NCI-H82 treated with DMSO at 0.1 percent for 48 hours (cell line): ENCODE measurements around the gene MINK1.
"Not testable (repeated sequence)": the region's sequence is repeated elsewhere in the genome, so short reads cannot be mapped to it uniquely, and the experiment has no call there.

Source experiments
- DNase-seq: peaks from one replicate; lab custom pipeline; 2025; ENCODE audit not compliant: unreplicated experiment; lab: John Stamatoyannopoulos, UW

Gene MINK1

DNA sequence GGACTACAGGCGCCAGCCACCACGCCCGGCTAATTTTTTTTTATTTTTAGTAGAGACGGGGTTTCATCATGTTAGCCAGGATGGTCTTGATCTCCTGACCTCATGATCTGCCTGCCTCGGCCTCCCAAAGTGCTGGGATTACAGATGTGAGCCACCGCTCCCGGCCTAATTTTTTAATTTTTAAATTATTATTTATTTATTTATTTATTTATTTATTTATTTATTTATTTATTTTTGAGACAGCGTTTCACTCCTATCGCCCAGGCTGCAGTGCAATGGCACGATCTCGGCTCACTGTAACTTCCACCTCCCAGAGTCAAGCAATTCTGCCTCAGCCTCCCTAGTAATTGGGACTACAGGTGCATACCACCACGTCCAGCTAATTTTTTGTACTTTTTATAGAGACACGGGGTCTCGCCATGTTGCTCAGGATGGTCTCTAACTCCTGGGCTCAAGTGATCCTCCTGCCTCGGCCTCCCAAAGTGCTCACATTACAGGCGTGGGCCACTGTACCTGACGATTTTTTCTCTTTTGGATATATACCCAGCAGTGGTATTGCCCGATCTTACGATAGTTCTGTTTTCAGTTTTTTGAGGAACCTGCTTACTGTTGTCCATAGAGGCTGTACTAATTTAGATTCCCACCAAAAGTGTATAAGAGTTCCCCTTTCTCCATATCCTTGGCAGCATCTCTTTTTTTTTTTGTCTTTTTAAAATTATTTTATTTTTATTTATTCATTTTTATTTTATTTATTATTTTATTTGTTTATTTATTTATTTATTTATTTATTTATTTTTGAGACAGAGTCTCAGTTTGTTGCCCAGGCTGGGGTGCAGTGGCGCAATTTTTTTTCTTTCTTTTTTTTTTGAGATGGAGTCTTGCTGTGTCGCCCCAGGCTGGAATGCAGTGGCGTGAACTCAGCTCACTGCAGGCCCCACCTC, 36.2 kb downstream of the MINK1 start:
- not testable (repeated sequence) for DNase-seq

DNA sequence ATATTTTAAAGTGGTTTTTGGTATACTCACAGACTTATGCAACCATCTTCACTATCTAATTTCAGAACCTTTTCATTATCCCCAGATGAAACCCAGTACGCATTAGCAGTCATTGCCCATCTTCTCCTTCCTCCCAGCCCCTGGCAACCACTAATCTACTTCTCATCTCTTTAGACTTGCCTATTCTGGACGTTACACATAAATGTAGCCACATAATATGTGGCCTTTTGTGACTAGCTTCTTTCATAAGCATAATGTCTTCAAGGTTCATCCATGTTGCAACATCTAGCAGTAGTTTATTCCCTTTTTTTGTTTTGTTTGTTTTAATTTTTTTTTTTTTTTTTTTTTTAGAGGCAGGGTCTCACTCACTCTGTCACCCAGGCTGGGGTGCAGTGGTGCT, 37.7 kb downstream of the MINK1 start:
- no peak for DNase-seq

DNA sequence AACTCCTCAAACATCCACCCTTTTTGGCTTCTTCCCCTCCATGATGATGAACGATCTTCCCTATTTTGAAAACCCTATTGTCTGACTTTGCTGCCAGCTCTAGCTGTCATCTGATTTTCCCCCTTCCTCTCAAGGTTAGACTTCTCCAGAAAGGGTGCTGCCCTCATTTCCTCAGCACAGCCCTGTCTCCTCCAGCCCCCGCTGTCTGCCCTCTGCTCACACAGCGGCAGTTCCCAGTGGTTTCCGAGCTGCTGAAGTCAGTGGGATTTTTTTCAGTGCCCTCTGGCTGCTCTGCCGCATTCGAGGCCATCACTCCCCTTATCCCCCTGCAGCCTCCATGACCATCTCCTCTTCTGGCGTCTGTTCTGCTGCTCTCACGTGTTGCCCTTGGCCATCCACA, 39.6 kb downstream of the MINK1 start:
- no peak for DNase-seq

DNA sequence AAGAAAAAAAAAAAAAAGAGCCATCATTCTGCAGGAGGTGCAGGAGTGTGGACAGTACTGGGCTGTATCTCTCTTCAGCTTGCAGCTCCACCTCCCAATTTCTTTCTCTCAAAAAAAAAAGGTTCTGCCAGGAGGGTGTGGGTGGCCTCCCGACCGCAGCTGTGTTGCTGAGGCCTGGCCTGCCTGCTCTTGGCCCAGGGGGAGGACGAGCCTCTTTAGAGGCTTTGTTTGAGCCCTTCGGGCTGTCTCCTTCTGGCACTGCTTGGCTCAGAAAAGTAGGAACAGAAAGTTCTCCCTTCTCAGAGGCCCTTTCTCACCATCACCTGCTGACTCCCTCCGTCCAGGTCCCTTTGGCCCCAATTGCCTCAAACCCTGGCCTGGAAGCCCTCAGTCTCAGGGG, 43.9 kb downstream of the MINK1 start:
- no peak for DNase-seq

DNA sequence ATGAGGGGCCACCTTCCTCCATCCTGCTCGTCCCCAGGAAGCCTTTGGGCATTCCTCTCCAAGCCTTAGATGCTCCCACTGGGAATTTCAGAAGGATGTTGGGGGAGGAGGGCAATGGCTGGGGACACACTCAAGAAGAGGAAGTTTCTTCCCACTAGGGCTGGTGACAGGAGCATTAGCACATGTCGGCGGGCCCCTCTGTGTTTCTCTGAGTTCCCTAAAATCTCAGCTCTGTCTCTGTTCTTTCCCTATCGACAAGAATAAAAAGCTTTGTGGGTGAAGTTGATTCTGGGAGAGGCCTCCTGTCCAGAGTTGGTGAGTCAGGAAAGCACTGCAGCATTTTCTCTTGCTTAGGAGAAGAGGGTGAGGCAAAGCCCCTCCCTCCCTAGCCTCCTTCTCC, 46.5 kb downstream of the MINK1 start:
- DNase-seq: no peak

DNA sequence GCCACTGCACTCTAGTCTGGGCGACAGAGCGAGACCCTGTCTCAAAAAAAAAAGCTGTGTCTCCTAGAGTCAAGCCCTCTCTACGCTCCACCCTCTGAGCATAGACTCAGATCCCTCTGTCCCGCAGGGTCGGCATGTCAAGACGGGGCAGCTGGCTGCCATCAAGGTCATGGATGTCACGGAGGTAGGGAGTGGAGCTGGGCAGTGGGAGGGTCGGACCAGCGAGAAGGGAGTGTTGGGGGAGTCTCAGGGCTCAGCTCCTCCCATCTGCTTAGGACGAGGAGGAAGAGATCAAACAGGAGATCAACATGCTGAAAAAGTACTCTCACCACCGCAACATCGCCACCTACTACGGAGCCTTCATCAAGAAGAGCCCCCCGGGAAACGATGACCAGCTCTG, 47.7 kb downstream of the MINK1 start:
- no peak for DNase-seq

DNA sequence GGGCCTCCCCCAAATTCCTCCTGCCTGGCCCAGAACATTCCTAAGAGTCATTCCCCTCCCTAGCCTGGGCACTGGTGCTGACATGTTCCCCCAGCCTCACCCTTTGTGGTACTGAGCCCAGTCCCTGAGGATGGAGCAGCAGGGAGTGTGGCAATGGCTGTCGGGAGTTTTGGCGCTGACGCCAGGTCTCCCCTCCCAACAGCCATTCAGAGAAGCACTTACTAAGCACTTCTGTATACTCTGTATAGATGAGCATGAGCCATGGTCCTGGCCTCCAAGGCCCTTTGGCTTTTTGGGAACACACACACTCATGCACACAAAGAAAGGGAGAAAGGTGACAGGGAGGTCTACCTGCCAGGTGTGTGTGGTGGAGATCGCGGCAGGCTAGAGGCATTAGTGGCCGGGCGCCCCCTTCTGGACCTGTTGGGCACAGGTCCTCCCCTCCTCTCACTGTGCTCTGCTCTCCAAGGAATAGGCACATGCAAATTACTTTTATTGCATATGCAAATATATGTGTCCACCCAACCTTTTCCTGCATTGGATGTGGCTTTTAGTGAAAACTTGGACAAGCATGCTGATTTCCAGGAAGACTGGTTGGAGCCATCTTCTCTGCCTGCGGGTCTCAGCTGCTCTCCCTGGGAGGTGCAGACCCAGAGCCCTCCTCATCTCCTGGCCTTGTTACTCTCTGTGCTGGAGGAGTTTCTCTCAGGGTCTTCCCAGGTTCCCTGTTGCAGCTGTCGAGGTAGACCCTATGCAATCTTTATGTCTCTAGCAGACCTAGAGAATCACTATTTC, 48.8 kb downstream of the MINK1 start:
- no peak for DNase-seq

DNA sequence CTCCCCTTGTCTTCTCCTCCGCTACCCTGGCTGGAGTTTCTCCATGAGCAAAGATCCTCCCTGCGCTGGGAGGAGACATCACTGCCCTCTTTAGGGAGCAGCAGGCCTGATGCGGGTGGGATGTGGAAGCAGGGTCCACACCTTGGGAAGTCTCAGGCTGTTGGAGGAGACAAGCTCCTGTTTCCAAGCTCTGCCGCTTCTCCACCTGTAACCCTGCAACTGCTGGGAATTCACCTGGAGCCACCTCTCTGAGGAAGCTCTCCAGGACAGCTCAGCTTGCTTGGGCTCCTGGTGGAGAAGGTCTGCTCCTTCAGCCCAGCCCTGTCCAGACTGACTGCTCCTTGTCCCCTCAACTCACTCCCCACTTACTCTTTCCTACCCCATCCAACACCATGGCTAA, 51.3 kb downstream of the MINK1 start:
- no peak for DNase-seq

DNA sequence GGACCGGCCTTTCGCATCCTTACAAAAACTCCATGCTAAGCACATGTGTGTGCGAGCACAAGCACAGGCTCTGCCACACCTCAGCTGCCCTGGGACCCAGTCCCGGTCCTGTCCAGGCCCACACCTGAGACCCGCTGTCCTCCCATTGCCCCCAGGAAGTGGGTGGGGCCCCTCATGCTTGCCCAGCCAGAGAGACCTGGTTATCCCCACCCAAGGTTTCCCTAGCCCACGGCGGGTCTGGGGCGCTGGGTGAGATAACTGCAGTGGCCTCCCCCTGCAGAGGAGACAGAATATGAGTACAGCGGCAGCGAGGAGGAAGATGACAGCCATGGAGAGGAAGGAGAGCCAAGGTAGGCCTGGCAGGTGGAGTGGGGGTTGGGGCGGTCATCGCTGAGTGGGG, 53.7 kb downstream of the MINK1 start:
- no peak for DNase-seq

DNA sequence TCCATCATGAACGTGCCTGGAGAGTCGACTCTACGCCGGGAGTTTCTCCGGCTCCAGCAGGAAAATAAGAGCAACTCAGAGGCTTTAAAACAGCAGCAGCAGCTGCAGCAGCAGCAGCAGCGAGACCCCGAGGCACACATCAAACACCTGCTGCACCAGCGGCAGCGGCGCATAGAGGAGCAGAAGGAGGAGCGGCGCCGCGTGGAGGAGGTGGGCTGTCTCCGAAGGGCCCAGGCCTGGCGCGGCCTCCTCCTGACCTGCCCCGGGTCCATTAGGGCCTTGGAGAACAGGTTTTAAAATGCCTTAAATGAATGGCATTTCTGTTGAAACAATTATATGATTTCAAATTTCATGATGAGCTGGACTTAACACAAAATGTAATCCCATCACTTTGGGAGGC, 54.4 kb downstream of the MINK1 start:
- DNase-seq: no peak

DNA sequence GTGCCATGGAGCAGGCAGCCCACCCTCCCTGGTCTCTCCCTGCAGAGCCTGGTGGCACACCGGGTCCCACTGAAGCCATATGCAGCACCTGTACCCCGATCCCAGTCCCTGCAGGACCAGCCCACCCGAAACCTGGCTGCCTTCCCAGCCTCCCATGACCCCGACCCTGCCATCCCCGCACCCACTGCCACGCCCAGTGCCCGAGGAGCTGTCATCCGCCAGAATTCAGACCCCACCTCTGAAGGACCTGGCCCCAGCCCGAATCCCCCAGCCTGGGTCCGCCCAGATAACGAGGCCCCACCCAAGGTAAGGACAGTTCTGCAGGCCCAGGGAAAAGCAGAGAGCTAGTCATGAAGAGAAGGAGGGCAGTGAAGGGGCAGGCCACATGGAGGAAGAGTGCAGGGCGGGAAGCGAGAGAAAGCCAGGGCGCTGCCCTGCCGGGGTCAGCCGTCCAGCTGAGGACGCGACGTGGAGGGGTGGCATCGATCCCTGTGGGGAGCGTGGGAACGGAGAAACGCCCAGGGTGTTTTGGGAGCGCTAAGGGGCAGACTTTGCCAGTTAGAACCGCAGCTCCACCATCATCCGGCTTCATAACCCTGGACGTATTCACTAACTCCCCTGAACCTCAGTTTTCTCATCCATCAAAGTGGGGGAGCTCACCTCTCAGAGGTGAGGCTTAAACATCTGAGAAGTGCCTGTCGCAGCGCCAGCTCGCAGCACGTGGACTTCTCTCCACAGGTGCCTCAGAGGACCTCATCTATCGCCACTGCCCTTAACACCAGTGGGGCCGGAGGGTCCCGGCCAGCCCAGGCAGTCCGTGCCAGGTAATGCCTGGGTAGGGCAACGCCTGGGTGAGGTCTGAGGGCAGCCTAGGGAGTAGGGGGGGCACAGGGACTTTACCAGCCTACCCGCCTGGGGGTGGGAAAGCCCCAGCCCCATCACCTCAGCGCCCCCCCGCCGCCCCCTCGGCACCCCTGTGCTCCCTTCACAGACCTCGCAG, 58.6 kb downstream of the MINK1 start:
- no peak for DNase-seq

DNA sequence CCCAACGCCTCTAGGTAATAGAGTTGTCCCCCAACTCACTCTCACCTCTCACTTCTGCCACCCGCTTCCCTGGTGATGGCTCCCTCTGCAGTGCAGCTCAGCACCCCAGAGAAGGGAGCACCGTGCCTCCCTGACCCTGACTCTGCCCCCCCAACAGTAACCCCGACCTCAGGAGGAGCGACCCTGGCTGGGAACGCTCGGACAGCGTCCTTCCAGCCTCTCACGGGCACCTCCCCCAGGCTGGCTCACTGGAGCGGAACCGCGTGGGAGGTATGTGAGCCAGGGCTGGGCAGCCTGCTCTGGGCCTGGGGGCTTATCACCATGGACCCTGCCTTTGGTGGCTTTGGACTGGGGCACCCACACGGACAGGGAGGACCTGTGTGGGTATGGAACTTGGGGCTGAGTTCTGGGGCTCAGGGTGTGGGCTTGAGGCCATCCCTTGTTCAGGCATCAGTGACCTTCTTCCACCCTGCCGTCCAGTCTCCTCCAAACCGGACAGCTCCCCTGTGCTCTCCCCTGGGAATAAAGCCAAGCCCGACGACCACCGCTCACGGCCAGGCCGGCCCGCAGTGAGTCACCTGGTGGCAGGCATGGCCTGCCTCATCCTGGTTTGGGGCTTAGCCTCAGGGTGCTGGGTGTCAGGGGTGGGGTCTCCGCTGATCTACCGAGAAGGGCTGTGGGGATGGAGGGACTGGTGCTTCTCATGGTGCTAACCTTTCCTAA, 59.5 kb downstream of the MINK1 start:
- DNase-seq: no peak

DNA sequence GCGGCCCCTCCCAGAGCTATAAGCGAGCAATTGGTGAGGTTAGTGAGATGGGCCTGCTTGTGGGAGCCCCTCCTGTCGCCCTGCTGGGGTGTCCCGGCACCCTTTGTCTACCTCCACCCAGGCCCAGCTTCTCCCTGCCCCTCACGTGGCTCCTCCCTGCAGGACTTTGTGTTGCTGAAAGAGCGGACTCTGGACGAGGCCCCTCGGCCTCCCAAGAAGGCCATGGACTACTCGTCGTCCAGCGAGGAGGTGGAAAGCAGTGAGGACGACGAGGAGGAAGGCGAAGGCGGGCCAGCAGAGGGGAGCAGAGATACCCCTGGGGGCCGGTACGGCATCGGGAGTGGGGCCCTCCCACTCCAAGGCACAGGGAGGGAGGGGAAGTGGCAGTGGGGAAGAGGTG, 60.1 kb downstream of the MINK1 start:
- no peak for DNase-seq

DNA sequence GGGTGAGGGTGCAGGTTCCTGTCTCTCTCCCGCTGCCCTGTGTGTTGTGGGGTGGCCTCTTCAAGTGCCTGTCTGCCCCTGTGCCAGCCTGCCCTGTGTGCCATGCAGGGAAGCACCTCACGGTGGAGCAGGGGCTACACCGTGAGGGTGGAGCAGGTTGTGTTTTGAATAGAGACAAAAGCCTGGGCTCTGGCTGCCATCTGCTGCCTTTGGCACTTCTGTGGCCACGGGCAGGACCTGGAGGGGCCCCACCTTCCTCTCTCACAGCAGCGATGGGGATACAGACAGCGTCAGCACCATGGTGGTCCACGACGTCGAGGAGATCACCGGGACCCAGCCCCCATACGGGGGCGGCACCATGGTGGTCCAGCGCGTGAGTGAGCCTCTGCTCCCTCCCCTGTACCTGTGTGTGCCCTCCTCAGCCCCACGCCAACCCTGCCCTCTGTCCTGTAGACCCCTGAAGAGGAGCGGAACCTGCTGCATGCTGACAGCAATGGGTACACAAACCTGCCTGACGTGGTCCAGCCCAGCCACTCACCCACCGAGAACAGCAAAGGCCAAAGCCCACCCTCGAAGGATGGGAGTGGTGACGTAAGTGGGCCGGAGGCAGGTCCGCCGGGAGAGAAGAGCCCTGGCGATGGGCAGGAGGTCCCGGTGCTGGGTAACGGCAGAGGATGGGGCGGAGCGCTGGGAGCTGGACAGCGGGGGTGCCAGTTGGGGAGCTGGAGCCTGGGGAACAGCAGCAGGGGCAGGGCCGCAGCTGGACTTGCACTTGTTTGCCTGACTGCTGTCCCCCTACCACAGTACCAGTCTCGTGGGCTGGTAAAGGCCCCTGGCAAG, 60.8 kb downstream of the MINK1 start:
- DNase-seq: no peak

DNA sequence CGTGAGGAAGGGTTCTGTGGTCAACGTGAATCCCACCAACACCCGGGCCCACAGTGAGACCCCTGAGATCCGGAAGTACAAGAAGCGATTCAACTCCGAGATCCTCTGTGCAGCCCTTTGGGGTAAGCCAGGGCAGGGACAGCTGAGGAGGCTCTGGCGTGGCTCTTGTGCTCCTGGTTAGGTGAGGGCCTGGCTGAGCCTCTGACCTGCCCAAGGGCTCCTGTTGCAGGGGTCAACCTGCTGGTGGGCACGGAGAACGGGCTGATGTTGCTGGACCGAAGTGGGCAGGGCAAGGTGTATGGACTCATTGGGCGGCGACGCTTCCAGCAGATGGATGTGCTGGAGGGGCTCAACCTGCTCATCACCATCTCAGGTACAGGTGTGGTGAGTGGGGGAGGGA, 62.0 kb downstream of the MINK1 start:
- DNase-seq: no peak

DNA sequence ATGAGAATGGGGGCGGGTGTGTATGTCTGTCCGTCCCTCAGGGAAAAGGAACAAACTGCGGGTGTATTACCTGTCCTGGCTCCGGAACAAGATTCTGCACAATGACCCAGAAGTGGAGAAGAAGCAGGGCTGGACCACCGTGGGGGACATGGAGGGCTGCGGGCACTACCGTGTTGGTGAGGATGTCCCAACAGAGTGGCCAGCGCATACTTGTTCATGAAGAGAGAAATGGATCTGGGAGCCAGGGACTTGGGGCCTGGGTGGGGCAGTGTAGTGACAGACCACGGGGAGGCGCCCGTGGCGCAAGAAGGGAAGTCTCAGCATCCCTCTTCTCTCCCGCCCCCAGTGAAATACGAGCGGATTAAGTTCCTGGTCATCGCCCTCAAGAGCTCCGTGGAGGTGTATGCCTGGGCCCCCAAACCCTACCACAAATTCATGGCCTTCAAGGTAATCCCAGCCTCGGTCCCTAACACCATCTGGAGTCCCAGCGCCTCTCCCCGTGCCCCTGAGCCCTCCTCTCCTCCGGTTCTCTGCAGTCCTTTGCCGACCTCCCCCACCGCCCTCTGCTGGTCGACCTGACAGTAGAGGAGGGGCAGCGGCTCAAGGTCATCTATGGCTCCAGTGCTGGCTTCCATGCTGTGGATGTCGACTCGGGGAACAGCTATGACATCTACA, 62.7 kb downstream of the MINK1 start:
- DNase-seq: peak; percentile 29

DNA sequence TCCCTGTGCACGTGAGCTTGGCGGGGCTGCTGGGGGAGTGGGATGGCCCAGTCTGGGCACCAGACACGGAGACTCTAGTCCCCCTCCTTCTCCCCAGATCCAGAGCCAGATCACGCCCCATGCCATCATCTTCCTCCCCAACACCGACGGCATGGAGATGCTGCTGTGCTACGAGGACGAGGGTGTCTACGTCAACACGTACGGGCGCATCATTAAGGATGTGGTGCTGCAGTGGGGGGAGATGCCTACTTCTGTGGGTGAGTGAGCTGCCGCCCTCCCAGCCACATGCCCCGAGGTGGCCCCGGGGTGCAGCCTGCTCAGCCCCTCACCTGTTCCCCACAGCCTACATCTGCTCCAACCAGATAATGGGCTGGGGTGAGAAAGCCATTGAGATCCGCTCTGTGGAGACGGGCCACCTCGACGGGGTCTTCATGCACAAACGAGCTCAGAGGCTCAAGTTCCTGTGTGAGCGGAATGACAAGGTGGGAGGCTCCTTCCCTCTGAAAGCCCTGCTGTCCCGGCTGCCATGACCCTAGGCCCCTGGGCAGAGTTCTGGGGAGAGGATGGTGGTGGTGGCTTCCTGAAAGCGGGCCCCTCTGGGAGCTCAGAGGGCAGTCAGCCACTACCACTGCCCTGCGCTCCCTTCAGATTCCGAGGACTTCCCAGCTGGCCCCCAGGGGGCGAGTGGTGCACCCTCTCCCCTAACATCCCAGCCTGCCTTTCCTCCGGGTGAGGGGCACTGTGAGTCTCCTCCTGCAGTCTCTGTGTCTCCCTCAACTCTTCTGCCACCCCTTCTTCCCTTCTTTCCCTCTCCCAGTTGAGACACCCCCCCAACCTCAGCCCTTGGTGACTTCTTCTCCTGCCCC, 63.4 kb downstream of the MINK1 start:
- no peak for DNase-seq

DNA sequence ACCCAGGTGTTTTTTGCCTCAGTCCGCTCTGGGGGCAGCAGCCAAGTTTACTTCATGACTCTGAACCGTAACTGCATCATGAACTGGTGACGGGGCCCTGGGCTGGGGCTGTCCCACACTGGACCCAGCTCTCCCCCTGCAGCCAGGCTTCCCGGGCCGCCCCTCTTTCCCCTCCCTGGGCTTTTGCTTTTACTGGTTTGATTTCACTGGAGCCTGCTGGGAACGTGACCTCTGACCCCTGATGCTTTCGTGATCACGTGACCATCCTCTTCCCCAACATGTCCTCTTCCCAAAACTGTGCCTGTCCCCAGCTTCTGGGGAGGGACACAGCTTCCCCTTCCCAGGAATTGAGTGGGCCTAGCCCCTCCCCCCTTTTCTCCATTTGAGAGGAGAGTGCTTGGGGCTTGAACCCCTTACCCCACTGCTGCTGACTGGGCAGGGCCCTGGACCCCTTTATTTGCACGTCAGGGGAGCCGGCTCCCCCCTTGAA, 64.1 kb downstream of the MINK1 start:
- DNase-seq: no peak
